ENCODE results near the gene PRKAR2A.
"Not testable (repeated sequence)": the region's sequence is repeated elsewhere in the genome, so short reads cannot be mapped to it uniquely, and the experiment has no call there.

GRCh38 chr3:48741226-48741625 is 106.4 kb downstream of the PRKAR2A start:
- not testable (repeated sequence) for TF ChIP-seq CTCF, POLR2A (IDR thresholded peaks at IDR 0.05)
